ENCODE data around the gene MAP3K9. TPM values are rescaled to one million over a fixed set of nuclear protein-coding genes. Genes with fewer than 3 reads are reported as not detected.

The MAP3K9 gene
- total and polyA plus RNA-seq, 2 donors (not counting 3 experiments of a cell fraction or from before 2014, with no cell fraction given) = 0.06 to 0.11 TPM

GRCh38 chr14:70788898-70789297 is 20.4 kb downstream of the MAP3K9 start:
- BruUV-seq (replicated peaks) = no TSS peak
- TF ChIP-seq JUN (IDR thresholded peaks at IDR 0.05; ENCODE audit: borderline replicate concordance, insufficient read depth, insufficient read length, low read depth) (no peak), MAX (IDR thresholded peaks at IDR 0.05; ENCODE audit: insufficient read depth, insufficient read length) (no peak), POLR2AphosphoS5 (IDR thresholded peaks at IDR 0.05; ENCODE audit: insufficient read depth, low read depth, low read length) (no peak), POLR2A (IDR thresholded peaks at IDR 0.05; ENCODE audit: low read depth, low read length) (no peak), MYC (IDR thresholded peaks at IDR 0.05; ENCODE audit: low read depth, low read length) (no peak), GATA2 (IDR thresholded peaks at IDR 0.05; ENCODE audit: insufficient read depth, insufficient read length, low read depth, low read length) (no peak), EZH2 (IDR thresholded peaks at IDR 0.05; ENCODE audit: borderline replicate concordance, low read depth, low read length, severe bottlenecking) (no peak), CTCF (IDR thresholded peaks at IDR 0.05; ENCODE audit: extremely low read depth in 1 of 2, insufficient read depth in 1 of 2, low read depth in 1 of 2, low read length in 2 of 2) (no peak), FOS (IDR thresholded peaks at IDR 0.05; ENCODE audit: borderline replicate concordance, insufficient read depth, low read length) (no peak)
- intact Hi-C loops (cut with micrococcal nuclease) = no loop called here
- CTCF ChIA-PET = no interaction called here
- H3K27me3 ChIP-seq (ENCODE audit: control insufficient read depth in 2 of 2, insufficient read depth in 2 of 2, low read length in 2 of 2) = peaks cover 0 to 4% of the 10 kb centered on the region in 2 experiments
- no peaks in the 10 kb centered on the region for H3K9me3 ChIP-seq (replicated peaks; ENCODE audit: control insufficient read depth, insufficient read depth, low read length)
- no peak overlapping the region for H3K9ac ChIP-seq (replicated peaks; ENCODE audit: extremely low read depth, insufficient read depth, low read length)
- no peaks in the 10 kb centered on the region for H3K4me1 ChIP-seq (ENCODE audit: control insufficient read depth, extremely low read depth, insufficient read depth, low read length)
- H3K79me2 ChIP-seq (ENCODE audit: control insufficient read depth, insufficient read depth, low read length) = no peaks in the 10 kb centered on the region
- no peaks in the 10 kb centered on the region for H4K20me1 ChIP-seq (replicated peaks; ENCODE audit: control insufficient read depth, extremely low read depth, insufficient read depth, low read length)
- no peak for FAIRE-seq
- no peak overlapping the region for H3K4me2 ChIP-seq (ENCODE audit: insufficient read depth, low read length)
- H2AFZ ChIP-seq (ENCODE audit: low read depth, low read length) = no peak overlapping the region
- H3K27ac ChIP-seq (ENCODE audit: insufficient read depth, low read depth, low read length) = no peak overlapping the region
- no peaks in the 10 kb centered on the region for H3K36me3 ChIP-seq (ENCODE audit: control insufficient read depth in 2 of 2, extremely low read depth in 1 of 2, insufficient read depth in 2 of 2, low read length in 2 of 2)
- no peaks in the 10 kb centered on the region for H3K9me1 ChIP-seq (replicated peaks; ENCODE audit: control insufficient read depth, extremely low read depth, insufficient read depth, low read length)
- DNase-seq (ENCODE audit: low read depth, low spot score) = no peak
- dilution Hi-C loops (cut with MboI; ENCODE audit: extremely low pct_ligation_motif_present, low sequenced_read_pairs) = no loop called here
- no peak overlapping the region for H3K4me3 ChIP-seq (replicated peaks in 1 of 3; ENCODE audit: insufficient read depth in 1 of 3, low read depth in 1 of 3, low read length in 3 of 3)
- POLR2A ChIA-PET = no interaction called here
